NCI-H446 (cell line): ENCODE data around the gene B3GNT9.

ENCODE experiments used
- DNase-seq, 2 experiments: peaks; one replicate each; lab custom pipeline; 2025; lab: John Stamatoyannopoulos, UW

B3GNT9 gene

GRCh38 chr16:67185651-67186134, 34.9 kb upstream of the B3GNT9 start:
- DNase-seq = no peak

- no peak for DNase-seq
Measured at GRCh38 chr16:67184995-67185650, 34.3 kb upstream of the B3GNT9 start.

GRCh38 chr16:67184453-67184994, 33.7 kb upstream of the B3GNT9 start:
- DNase-seq = no peak

- DNase-seq = peak; percentile 84 to 90
Measured at GRCh38 chr16:67183627-67184452, 33.0 kb upstream of the B3GNT9 start, which contains the start of gene MATCAP1. TSS of gene MATCAP1 (minus strand) at chr16:67183963. CDS start at chr16:67180610, 3,353 bp downstream.

GRCh38 chr16:67183284-67183626, 32.5 kb upstream of the B3GNT9 start:
- no peak for DNase-seq

- no peak for DNase-seq
Measured at GRCh38 chr16:67182288-67182687, 31.5 kb upstream of the B3GNT9 start.

GRCh38 chr16:67181346-67181745, 30.5 kb upstream of the B3GNT9 start:
- DNase-seq = peak in 1 of 2 experiments; percentile 55

- DNase-seq = no peak
Measured at GRCh38 chr16:67180166-67180565, 29.4 kb upstream of the B3GNT9 start.

- DNase-seq = no peak
Measured at GRCh38 chr16:67179421-67180080, 28.8 kb upstream of the B3GNT9 start.

GRCh38 chr16:67177743-67178699, 27.2 kb upstream of the B3GNT9 start:
- no peak for DNase-seq

GRCh38 chr16:67176662-67177061, 25.9 kb upstream of the B3GNT9 start:
- DNase-seq = no peak

- DNase-seq = no peak
Measured at GRCh38 chr16:67174706-67175231, 24.0 kb upstream of the B3GNT9 start.

- no peak for DNase-seq
Measured at GRCh38 chr16:67173808-67174705, 23.3 kb upstream of the B3GNT9 start.

GRCh38 chr16:67173323-67173722, 22.5 kb upstream of the B3GNT9 start:
- DNase-seq = no peak

GRCh38 chr16:67170949-67171649, 20.3 kb upstream of the B3GNT9 start:
- no peak for DNase-seq

- DNase-seq = peak; percentile 55 to 74
Measured at GRCh38 chr16:67170168-67170948, 19.6 kb upstream of the B3GNT9 start, which contains the start of gene NOL3. TSS of gene NOL3 (plus strand) at chr16:67170538.

- DNase-seq = peak in 1 of 2 experiments; percentile 33
Measured at GRCh38 chr16:67169642-67170167, 18.9 kb upstream of the B3GNT9 start.

GRCh38 chr16:67169011-67169451, 18.2 kb upstream of the B3GNT9 start:
- DNase-seq = no peak
